ENCODE results near the gene SPATC1L. TPM values are rescaled to one million over a fixed set of nuclear protein-coding genes. Genes with fewer than 3 reads are reported as not detected.
"Not testable (repeated sequence)": the region's sequence is repeated elsewhere in the genome, so short reads cannot be mapped to it uniquely, and the experiment has no call there.

SPATC1L gene
- total RNA-seq, 1 experiment from 2014 or later = 22.3 TPM

GRCh38 chr21:46171996-46172862 is 12.0 kb downstream of the SPATC1L start:
- Histone ChIP-seq H3K27ac (no peak overlapping the region), H3K4me1 (no peaks in the 10 kb centered on the region), H3K27me3 (no peaks in the 10 kb centered on the region), H3K9me3 (replicated peaks) (peaks cover 4% of the 10 kb centered on the region; the same call in 1 of the 2 replicates), H3K36me3 (no peaks in the 10 kb centered on the region), H3K4me3 (no peak overlapping the region)
- DNase-seq = no peak

GRCh38 chr21:46171585-46171984 is 12.7 kb downstream of the SPATC1L start:
- no peaks in the 10 kb centered on the region for H3K36me3 ChIP-seq
- no peak overlapping the region for H3K4me3 ChIP-seq
- no peak for DNase-seq
- H3K4me1 ChIP-seq = no peaks in the 10 kb centered on the region
- H3K27me3 ChIP-seq = no peaks in the 10 kb centered on the region
- no peak overlapping the region for H3K27ac ChIP-seq
- H3K9me3 ChIP-seq (replicated peaks) = peaks cover 4% of the 10 kb centered on the region; the same call in 1 of the 2 replicates

GRCh38 chr21:46170436-46171193 is 13.6 kb downstream of the SPATC1L start:
- not testable (repeated sequence) for DNase-seq

GRCh38 chr21:46168659-46169386 is 15.4 kb downstream of the SPATC1L start:
- no peak overlapping the region for H3K4me3 ChIP-seq
- H3K27me3 ChIP-seq = no peaks in the 10 kb centered on the region
- no peak overlapping the region for H3K27ac ChIP-seq
- no peak for DNase-seq
- no peaks in the 10 kb centered on the region for H3K4me1 ChIP-seq
- peaks cover 3% of the 10 kb centered on the region; the same call in 1 of the 2 replicates for H3K36me3 ChIP-seq
- H3K9me3 ChIP-seq (replicated peaks) = no peaks in the 10 kb centered on the region

More at GRCh38 chr21:46170436-46171193, 13.6 kb downstream of the SPATC1L start:
- not testable (repeated sequence) for H3K27ac ChIP-seq; H3K36me3 ChIP-seq; H3K27me3 ChIP-seq; H3K4me1 ChIP-seq; H3K4me3 ChIP-seq; H3K9me3 ChIP-seq (replicated peaks)

GRCh38 chr21:46168238-46168637 is 16.0 kb downstream of the SPATC1L start:
- H3K4me1 ChIP-seq = no peaks in the 10 kb centered on the region
- DNase-seq = no peak
- no peaks in the 10 kb centered on the region for H3K9me3 ChIP-seq (replicated peaks)
- H3K36me3 ChIP-seq = peaks cover 3% of the 10 kb centered on the region; the same call in 1 of the 2 replicates
- H3K27me3 ChIP-seq = no peaks in the 10 kb centered on the region
- H3K4me3 ChIP-seq = no peak overlapping the region
- H3K27ac ChIP-seq = no peak overlapping the region

DNA sequence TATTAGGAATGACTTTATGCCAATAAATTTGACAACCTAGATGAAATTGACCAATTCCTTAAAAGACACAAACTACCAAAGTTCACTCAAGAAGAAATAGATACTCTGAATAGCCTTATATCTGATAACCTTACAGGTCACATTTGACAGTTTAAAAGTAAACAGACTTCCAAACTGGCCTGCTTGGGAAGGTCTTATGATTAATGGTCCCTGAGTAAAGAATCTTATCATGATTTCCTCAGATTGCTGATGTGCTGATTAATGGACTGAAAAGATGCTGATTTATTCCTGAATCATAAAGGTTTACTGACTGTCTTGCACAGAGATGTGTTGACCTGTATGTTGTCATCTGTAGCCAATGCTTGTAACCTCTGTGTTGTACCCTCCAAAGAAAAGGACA is 19.2 kb downstream of the SPATC1L start:
- Histone ChIP-seq H3K27me3 (no peaks in the 10 kb centered on the region), H3K4me1 (no peaks in the 10 kb centered on the region), H3K36me3 (peaks cover 3% of the 10 kb centered on the region; the same call in 1 of the 2 replicates), H3K27ac (no peak overlapping the region), H3K4me3 (no peak overlapping the region), H3K9me3 (replicated peaks) (no peaks in the 10 kb centered on the region)
- DNase-seq = no peak

DNA sequence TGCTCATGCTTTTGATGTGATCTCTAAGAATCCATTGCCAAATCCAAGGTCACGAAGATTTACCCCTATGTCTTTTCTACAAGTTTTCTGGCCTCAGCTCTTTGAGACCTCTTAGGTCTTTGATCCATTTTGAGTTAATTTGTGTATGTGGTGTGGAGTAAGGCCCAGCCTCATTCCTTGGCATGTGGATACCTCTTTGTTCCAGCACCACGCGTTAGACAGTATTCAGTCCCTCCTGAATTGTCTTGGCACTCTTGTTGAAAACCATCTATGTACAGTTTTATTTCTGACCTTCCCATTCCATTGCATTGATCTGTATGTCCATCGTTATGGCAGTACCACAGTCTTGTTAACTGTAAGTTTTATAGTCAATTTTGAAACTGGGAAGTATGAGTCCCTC is 20.9 kb downstream of the SPATC1L start:
- DNase-seq = no peak
- Histone ChIP-seq H3K36me3 (peaks cover 3% of the 10 kb centered on the region; the same call in 1 of the 2 replicates), H3K4me1 (no peaks in the 10 kb centered on the region), H3K27ac (no peak overlapping the region), H3K4me3 (no peak overlapping the region), H3K9me3 (replicated peaks) (no peaks in the 10 kb centered on the region), H3K27me3 (no peaks in the 10 kb centered on the region)

DNA sequence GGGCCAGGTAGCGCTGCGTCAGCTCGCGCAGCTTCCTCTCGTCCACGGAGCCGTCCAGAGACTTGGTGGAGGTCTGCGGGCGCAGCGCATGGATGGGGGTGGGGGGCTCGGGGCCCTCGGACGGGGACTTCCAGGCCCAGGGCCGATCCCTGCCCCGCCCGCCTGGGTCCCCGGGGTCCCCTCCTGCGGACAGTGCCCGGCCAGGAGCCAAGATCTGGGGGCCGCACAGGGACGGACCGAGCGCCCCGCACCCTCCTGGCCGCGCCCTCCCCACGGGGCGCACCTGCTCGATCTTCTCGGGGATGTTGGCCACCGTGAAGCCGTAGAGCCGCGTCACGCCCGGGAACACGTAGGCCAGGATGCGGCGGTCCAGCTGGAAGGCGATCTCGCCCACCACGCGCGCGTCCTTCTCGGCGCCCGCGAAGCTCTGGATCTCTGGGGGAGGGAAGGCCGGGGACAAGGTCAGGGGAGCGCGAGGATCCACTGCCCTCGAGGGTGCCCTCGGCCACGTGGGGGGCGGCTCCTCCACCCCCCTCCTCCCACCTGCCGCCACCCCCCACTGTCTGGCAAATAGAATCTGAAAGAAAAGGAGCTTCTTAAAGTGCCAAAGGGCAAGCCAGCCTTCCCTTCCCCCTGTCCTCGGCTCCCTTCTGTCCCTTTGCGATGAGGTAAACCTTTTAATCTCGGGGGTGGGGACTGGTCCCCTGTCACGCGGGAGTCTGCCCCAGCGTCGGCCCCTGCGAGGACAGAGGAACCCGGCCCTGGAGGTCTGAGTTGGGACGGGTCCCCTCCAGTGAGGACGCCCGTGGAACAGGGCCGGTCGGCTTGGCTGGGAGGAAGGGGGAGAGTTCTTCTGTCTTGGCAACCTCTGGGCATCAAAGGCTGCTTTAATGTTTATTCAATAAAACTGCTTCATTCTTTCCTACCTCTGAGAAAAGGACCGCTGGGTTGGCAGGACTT is 22.3 kb downstream of the SPATC1L start:
- DNase-seq = no peak

DNA sequence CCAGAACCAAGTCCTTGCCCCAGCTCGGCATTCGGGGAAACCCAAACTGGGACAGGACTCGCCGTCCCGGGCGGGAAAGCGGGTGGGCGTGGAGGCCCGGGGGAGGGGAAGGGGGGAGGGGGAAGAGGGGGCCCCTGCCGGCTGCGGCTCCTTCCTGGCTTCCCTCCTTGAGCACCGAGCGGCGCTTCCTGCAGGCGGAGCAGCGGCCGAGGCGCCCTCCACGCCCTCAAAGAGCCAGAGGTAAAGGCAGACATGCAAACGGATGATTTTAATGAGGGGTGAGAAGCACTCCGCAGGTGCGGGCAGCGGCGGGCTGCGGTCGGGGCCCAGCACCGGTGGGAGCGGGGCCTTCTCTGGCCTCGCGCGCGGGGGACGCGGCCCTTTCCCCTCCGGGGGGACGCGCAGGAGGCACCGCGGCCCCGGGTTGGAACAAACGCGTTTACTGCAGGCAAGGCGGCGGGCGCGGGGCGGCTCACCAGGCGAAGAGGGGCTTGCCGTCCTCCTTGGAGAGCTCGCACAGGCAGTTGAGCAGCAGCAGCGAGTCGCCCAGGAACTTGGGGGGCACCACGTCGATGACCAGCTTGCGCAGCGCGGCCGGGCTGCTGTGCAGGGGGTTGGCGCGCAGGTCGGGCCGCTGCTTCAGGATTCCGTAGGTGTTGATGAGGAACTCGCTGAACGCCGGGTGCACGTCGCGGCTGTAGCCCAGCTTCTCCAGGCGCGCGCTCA is 23.2 kb downstream of the SPATC1L start:
- no peaks in the 10 kb centered on the region for H3K4me1 ChIP-seq
- no peak overlapping the region for H3K4me3 ChIP-seq
- H3K9me3 ChIP-seq (replicated peaks) = no peaks in the 10 kb centered on the region
- H3K27ac ChIP-seq = no peak overlapping the region
- no peaks in the 10 kb centered on the region for H3K27me3 ChIP-seq
- peaks cover 3% of the 10 kb centered on the region; the same call in 1 of the 2 replicates for H3K36me3 ChIP-seq
- no peak for DNase-seq

More for the DNA sequence above, 22.3 kb downstream of the SPATC1L start:
- Histone ChIP-seq H3K4me1 (no peaks in the 10 kb centered on the region), H3K9me3 (replicated peaks) (no peaks in the 10 kb centered on the region), H3K27ac (no peak overlapping the region), H3K4me3 (no peak overlapping the region), H3K36me3 (peaks cover 3% of the 10 kb centered on the region; the same call in 1 of the 2 replicates), H3K27me3 (no peaks in the 10 kb centered on the region)

- DNase-seq = no peak
- no peak overlapping the region for H3K27ac ChIP-seq
- no peaks in the 10 kb centered on the region for H3K9me3 ChIP-seq (replicated peaks)
Observed at GRCh38 chr21:46160657-46160906, 23.7 kb downstream of the SPATC1L start.

GRCh38 chr21:46159841-46160656 is 24.2 kb downstream of the SPATC1L start:
- Histone ChIP-seq H3K9me3 (replicated peaks) (no peaks in the 10 kb centered on the region), H3K27me3 (no peaks in the 10 kb centered on the region), H3K4me1 (no peaks in the 10 kb centered on the region), H3K4me3 (no peak overlapping the region), H3K27ac (no peak overlapping the region), H3K36me3 (peaks cover 3% of the 10 kb centered on the region; the same call in 1 of the 2 replicates)
- DNase-seq = no peak

More at GRCh38 chr21:46160657-46160906, 23.7 kb downstream of the SPATC1L start:
- no peaks in the 10 kb centered on the region for H3K4me1 ChIP-seq
- no peak overlapping the region for H3K4me3 ChIP-seq
- H3K36me3 ChIP-seq = peaks cover 3% of the 10 kb centered on the region; the same call in 1 of the 2 replicates
- H3K27me3 ChIP-seq = no peaks in the 10 kb centered on the region

GRCh38 chr21:46159390-46159789 is 24.9 kb downstream of the SPATC1L start:
- Histone ChIP-seq H3K27ac (no peak overlapping the region), H3K36me3 (peaks cover 3% of the 10 kb centered on the region; the same call in 1 of the 2 replicates), H3K9me3 (replicated peaks) (no peaks in the 10 kb centered on the region), H3K27me3 (no peaks in the 10 kb centered on the region), H3K4me1 (no peaks in the 10 kb centered on the region), H3K4me3 (no peak overlapping the region)
- no peak for DNase-seq
